Measurements from ENCODE around the gene MTM1. TPM values are rescaled to one million over a fixed set of nuclear protein-coding genes. Genes with fewer than 3 reads are reported as not detected.
A peak's percentile ranks its signal among the peaks of the same experiment; 100 is the strongest.

The MTM1 gene
- total RNA-seq, 1 experiment from 2014 or later: 11.6 TPM

- Mint-ChIP-seq H3K27me3 (ENCODE audit: insufficient read depth, unreplicated experiment) (no peaks in the 10 kb centered on the region), H3K36me3 (ENCODE audit: insufficient read depth, unreplicated experiment) (no peaks in the 10 kb centered on the region), H3K4me1 (ENCODE audit: insufficient read depth, unreplicated experiment) (peaks cover 20% of the 10 kb centered on the region), H3K4me3 (ENCODE audit: unreplicated experiment) (no peak overlapping the region), H3K9me3 (ENCODE audit: unreplicated experiment) (no peaks in the 10 kb centered on the region), H3K27ac (ENCODE audit: low read depth, unreplicated experiment) (no peak overlapping the region)
- BruUV-seq (replicated peaks): no TSS peak
- intact Hi-C loops (cut with micrococcal nuclease): no loop called here
- no peak for DNase-seq (ENCODE audit: unreplicated experiment)
- ChIA-PET CTCF (no interaction called here), POLR2A (interaction anchor here (0.6 to 1.7 kb wide), 4 partner anchors 65 to 829 kb away, joined by 3 to 4 read pairs (median 4); partner anchors contain the start of gene MAMLD1)
- TF ChIP-seq, protein P1, sequence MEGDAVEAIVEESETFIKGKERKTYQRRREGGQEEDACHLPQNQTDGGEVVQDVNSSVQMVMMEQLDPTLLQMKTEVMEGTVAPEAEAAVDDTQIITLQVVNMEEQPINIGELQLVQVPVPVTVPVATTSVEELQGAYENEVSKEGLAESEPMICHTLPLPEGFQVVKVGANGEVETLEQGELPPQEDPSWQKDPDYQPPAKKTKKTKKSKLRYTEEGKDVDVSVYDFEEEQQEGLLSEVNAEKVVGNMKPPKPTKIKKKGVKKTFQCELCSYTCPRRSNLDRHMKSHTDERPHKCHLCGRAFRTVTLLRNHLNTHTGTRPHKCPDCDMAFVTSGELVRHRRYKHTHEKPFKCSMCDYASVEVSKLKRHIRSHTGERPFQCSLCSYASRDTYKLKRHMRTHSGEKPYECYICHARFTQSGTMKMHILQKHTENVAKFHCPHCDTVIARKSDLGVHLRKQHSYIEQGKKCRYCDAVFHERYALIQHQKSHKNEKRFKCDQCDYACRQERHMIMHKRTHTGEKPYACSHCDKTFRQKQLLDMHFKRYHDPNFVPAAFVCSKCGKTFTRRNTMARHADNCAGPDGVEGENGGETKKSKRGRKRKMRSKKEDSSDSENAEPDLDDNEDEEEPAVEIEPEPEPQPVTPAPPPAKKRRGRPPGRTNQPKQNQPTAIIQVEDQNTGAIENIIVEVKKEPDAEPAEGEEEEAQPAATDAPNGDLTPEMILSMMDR (IDR thresholded peaks at IDR 0.05; ENCODE audit: unreplicated experiment): no peak
Measured at GRCh38 chrX:150570512-150570911, 2.1 kb downstream of the MTM1 start.

DNA sequence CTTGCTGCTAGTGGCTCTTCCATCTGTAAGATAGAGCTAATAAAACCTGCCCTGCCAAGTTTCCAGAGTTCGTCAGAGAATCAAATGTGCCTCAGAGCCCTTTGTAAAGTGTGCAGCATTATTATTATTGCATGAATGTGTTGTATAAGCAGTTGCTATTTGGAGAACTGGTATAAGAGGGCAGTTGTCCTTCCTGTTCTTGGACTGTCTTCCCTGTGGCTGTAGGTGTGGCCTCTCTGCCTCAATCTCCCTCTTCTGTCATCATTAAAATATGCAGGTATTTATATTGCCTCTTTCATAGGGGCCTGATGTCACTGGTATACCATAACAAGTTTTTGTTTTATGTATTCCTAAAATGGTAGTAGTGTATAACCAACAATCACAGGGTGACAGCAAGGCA, 3.8 kb downstream of the MTM1 start:
- no TSS peak for BruUV-seq (replicated peaks)
- Mint-ChIP-seq H3K9me3 (ENCODE audit: unreplicated experiment) (no peaks in the 10 kb centered on the region), H3K27me3 (ENCODE audit: insufficient read depth, unreplicated experiment) (no peaks in the 10 kb centered on the region), H3K27ac (ENCODE audit: low read depth, unreplicated experiment) (peak overlapping the region; percentile 67), H3K36me3 (ENCODE audit: insufficient read depth, unreplicated experiment) (no peaks in the 10 kb centered on the region), H3K4me3 (ENCODE audit: unreplicated experiment) (peak overlapping the region; percentile 45), H3K4me1 (ENCODE audit: insufficient read depth, unreplicated experiment) (peaks cover 33% of the 10 kb centered on the region)
- ChIA-PET CTCF (interaction anchor here (0.6 kb wide), 1 partner anchor 346 kb away, joined by 3 read pairs; no protein-coding TSS in a partner anchor), POLR2A (interaction anchor here (0.6 to 1.4 kb wide), 3 partner anchors 10 to 33 kb away, joined by 3 read pairs; no protein-coding TSS in a partner anchor)
- no peak for DNase-seq (ENCODE audit: unreplicated experiment)
- TF ChIP-seq, protein P1 (IDR thresholded peaks at IDR 0.05; ENCODE audit: unreplicated experiment): no peak
- intact Hi-C loops (cut with micrococcal nuclease): no loop called here

- Mint-ChIP-seq H3K4me3 (ENCODE audit: unreplicated experiment) (no peak overlapping the region), H3K36me3 (ENCODE audit: insufficient read depth, unreplicated experiment) (no peaks in the 10 kb centered on the region), H3K27me3 (ENCODE audit: insufficient read depth, unreplicated experiment) (no peaks in the 10 kb centered on the region), H3K4me1 (ENCODE audit: insufficient read depth, unreplicated experiment) (peaks cover 33% of the 10 kb centered on the region), H3K9me3 (ENCODE audit: unreplicated experiment) (no peaks in the 10 kb centered on the region), H3K27ac (ENCODE audit: low read depth, unreplicated experiment) (peak overlapping the region; percentile 42)
- POLR2A ChIA-PET: interaction anchor here (0.6 kb wide), 1 partner anchor 18 kb away, joined by 3 read pairs; no protein-coding TSS in a partner anchor
- TF ChIP-seq, protein P1 (IDR thresholded peaks at IDR 0.05; ENCODE audit: unreplicated experiment): no peak
- DNase-seq (ENCODE audit: unreplicated experiment): no peak
- CTCF ChIA-PET: interaction anchor here (0.6 kb wide), 1 partner anchor 31 kb away, joined by 3 read pairs; no protein-coding TSS in a partner anchor
- BruUV-seq (replicated peaks): no TSS peak
- intact Hi-C loops (cut with micrococcal nuclease): no loop called here
Measured at GRCh38 chrX:150573106-150573505, 4.7 kb downstream of the MTM1 start.

- Mint-ChIP-seq H3K27me3 (ENCODE audit: insufficient read depth, unreplicated experiment) (no peaks in the 10 kb centered on the region), H3K27ac (ENCODE audit: low read depth, unreplicated experiment) (peak overlapping the region; percentile 42), H3K4me1 (ENCODE audit: insufficient read depth, unreplicated experiment) (peaks cover 33% of the 10 kb centered on the region), H3K4me3 (ENCODE audit: unreplicated experiment) (no peak overlapping the region), H3K36me3 (ENCODE audit: insufficient read depth, unreplicated experiment) (no peaks in the 10 kb centered on the region), H3K9me3 (ENCODE audit: unreplicated experiment) (no peaks in the 10 kb centered on the region)
- intact Hi-C loops (cut with micrococcal nuclease): no loop called here
- DNase-seq (ENCODE audit: unreplicated experiment): no peak
- TF ChIP-seq, protein P1 (IDR thresholded peaks at IDR 0.05; ENCODE audit: unreplicated experiment): no peak
- BruUV-seq (replicated peaks): no TSS peak
- CTCF ChIA-PET: no interaction called here
- POLR2A ChIA-PET: no interaction called here
Measured at GRCh38 chrX:150573702-150574101, 5.3 kb downstream of the MTM1 start.

All from MCF 10A (cell line).